Mesenteric fat pad (tissue), 1 donor: ENCODE results near the gene SMYD3. TPM values are rescaled to one million over a fixed set of nuclear protein-coding genes. Genes with fewer than 3 reads are reported as not detected.
"Not testable (repeated sequence)": the region's sequence is repeated elsewhere in the genome, so short reads cannot be mapped to it uniquely, and the experiment has no call there.

Source experiments
- DNase-seq: peaks from one replicate; pipeline ENCODE4 v3.0.0-alpha.2; 2020; ENCODE audit warnings: low spot score
- total RNA-seq: library from RNA; stranded (reverse); fragmentation: NEBNext Ultra II Directional; extraction: Animal tissue kit (Norgen Biotek cat#: 25700); gene quantifications from one replicate; pipeline ENCODE4 v1.2.1, GENCODE V29; 2021
- donor health status: DM: yes; HTN: yes; CAD: no.

Gene SMYD3
- total RNA-seq, 1 donor from 2014 or later, result 12.4 TPM

GRCh38 chr1:245818363-245818762, 688.7 kb downstream of the SMYD3 start:
- DNase-seq, result not testable (repeated sequence)

GRCh38 chr1:245816496-245816895, 690.6 kb downstream of the SMYD3 start:
- DNase-seq, result not testable (repeated sequence)

DNA sequence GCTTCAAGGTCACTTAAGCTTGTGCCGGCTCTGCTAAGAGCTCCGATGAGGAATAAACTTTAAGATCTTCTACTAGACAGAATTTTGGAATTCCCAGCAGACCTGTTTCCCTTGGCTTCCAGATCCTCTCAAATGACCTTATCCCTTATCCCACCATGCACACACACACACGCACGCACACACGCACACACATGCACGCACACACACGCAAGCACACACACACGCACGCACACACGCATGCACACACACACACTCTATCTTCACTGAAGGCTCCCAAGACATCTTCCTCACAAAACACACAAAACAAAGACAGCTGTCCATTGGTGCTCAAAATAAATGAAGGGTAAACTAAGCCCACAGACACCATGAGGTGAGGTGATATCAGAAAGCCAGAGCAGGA, 692.4 kb downstream of the SMYD3 start:
- no peak for DNase-seq

GRCh38 chr1:245812278-245812677, 694.8 kb downstream of the SMYD3 start:
- no peak for DNase-seq

GRCh38 chr1:245810789-245811337, 696.2 kb downstream of the SMYD3 start:
- DNase-seq, result no peak

GRCh38 chr1:245810181-245810769, 696.8 kb downstream of the SMYD3 start:
- no peak for DNase-seq

DNA sequence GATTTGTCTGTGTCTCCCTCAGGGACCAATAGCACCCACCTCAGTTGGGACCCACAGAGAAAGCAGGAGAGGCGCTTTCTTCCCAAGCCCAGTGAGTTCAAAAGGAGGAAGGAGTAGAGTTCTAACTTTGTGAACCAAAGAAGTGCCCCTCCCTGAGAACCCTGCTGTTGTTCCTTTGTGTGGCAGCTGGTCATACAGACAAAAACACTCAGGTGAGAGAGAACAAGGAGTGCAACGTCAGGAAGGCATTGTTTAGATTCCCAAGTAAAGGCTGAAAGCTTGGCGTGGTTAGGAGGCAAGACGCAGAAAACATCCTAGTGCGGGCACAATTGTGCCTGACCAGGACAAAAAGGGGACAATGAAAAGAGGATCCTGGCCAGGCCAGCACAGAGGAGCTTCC, 697.7 kb downstream of the SMYD3 start:
- no peak for DNase-seq

- no peak for DNase-seq
Observed at GRCh38 chr1:245807954-245808719, 698.9 kb downstream of the SMYD3 start.

- DNase-seq, result no peak
Observed at GRCh38 chr1:245807306-245807705, 699.8 kb downstream of the SMYD3 start.

- no peak for DNase-seq
Observed at GRCh38 chr1:245805532-245805931, 701.5 kb downstream of the SMYD3 start.

GRCh38 chr1:245804696-245805095, 702.4 kb downstream of the SMYD3 start:
- DNase-seq, result no peak

DNA sequence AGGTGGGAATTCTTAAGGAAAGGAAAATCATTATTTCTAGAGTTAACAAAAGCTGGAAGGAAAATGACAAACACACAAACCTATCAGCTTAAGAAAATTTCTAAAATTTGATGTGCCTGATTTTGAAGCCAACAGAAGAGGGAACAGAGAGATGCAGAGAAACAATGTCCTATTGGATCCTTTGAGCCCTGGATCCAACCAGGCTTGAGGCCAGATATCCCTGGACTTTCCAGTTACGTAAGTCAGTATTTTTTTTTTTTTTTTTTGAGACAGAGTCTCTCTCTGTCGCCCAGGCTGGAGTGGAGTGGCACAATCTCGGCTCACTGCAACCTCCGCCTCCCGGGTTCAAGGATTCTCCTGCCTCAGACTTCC, 703.4 kb downstream of the SMYD3 start:
- no peak for DNase-seq

GRCh38 chr1:245802941-245803665, 704.0 kb downstream of the SMYD3 start:
- DNase-seq, result no peak

DNA sequence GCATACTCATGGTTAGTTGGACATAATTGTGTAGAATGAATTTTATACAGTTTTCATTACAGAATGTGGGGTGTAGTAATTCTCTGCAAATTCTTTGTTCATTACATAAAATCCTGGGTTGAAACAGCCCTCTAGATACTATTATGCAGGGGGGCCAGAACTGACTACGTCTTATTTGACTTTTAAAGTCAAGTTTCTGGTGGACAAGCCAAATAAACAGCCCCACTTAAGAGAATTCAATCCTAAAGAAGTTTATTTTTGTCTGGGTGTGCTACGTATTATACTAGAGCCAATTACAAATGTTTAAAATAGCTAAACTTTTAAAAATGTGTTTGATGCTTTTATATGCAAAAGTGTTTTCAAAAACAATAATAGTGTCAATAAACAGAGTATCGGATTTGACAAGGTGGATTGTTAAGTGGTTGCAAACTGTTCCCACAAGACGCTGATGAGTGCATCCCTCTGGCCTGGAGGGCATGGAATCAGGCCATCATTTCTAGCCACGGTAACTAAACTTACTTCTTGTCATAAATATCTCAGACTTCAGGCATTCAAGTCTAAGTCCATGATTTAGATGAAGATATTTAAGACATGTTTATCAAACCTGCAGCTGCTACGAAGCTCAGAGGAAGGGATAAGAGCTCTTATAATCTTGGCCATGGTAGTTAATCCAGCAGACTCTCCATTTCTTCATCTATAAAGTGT, 706.0 kb downstream of the SMYD3 start:
- DNase-seq, result no peak

GRCh38 chr1:245798349-245798711, 708.7 kb downstream of the SMYD3 start:
- no peak for DNase-seq

DNA sequence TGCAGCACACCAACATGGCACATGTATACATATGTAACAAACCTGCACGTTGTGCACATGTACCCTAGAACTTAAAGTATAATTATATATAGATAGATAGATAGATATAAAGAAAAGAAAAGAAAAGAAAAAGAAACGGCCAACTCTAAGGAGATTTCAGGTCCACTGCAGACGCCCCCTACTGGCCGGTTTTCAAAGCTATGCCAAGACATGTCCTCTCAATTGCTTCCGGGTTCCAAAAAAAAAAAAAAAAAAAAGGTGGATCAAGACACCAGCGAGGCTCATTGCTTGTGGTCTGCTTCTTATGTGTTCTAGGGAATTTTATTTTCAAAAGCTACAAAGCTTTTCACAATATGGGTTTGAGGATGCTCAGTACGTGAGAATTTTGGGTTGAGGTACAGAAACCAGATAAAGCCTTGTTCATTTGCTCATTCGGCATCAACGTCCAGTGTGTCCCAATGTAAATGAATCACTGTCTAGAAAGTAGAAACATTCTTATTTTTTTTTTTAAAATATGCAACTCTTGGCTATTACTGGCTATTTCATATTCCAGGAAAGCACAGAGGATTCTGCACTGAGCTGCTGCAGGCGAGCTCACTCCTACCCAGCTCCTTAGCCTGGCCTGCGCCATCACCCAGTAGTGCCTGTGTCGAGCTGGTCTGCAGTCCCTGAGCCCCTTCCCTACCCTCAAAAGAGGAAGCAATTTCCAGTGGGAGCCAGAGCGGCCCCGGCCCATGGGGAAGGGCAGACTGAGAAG, 709.3 kb downstream of the SMYD3 start:
- no peak for DNase-seq

- DNase-seq, result no peak
Observed at GRCh38 chr1:245791410-245792312, 715.4 kb downstream of the SMYD3 start.

GRCh38 chr1:245790441-245790840, 716.6 kb downstream of the SMYD3 start:
- DNase-seq, result no peak

GRCh38 chr1:245788886-245789285, 718.2 kb downstream of the SMYD3 start:
- DNase-seq, result no peak

DNA sequence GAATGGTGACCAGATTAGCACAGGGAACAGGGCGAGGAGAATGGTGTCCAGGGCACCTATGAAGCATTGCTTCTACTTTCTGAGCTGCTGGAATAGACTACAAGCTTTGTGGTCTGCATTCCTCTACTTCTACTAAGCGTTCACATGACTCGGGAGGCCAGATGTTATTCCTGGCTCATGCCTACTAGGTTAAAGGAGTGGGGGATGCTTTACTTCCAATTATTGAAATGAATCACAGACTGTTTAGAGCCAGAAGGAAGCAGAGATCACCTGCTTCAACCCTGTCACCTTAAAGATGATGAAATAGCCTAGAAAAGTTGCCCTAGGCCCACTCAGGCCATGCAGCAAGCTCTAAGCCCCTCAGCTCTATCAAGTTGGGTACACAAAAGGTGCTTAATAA, 718.8 kb downstream of the SMYD3 start:
- DNase-seq, result no peak
